ENCODE measurements around the gene RAB12.

Gene RAB12

GRCh38 chr18:8662560-8663255, 53.5 kb downstream of the RAB12 start:
- Histone ChIP-seq H3K9me3 (ENCODE audit: severe bottlenecking) (no peaks in the 10 kb centered on the region), H3K27me3 (ENCODE audit: insufficient read depth, poor library complexity, severe bottlenecking) (no peaks in the 10 kb centered on the region), H3K36me3 (ENCODE audit: low read depth) (no peaks in the 10 kb centered on the region), H3K4me1 (ENCODE audit: insufficient read depth, poor library complexity, severe bottlenecking) (peaks cover 10% of the 10 kb centered on the region), H3K4me3 (ENCODE audit: severe bottlenecking) (no peak overlapping the region), H3K27ac (ENCODE audit: poor library complexity, severe bottlenecking) (no peak overlapping the region)
- ATAC-seq (ENCODE audit: low read depth) (no peak), DNase-seq (ENCODE audit: low spot score) (no peak)
- TF ChIP-seq CTCF (IDR thresholded peaks at IDR 0.05; ENCODE audit: poor library complexity, severe bottlenecking) = no peak

- H3K9me3 ChIP-seq (ENCODE audit: severe bottlenecking) = no peaks in the 10 kb centered on the region
Observed at GRCh38 chr18:8667846-8668245, 58.6 kb downstream of the RAB12 start.

GRCh38 chr18:8668381-8668780, 59.1 kb downstream of the RAB12 start:
- ATAC-seq (ENCODE audit: low read depth) (no peak), DNase-seq (ENCODE audit: low spot score) (no peak)
- H3K4me1 ChIP-seq (ENCODE audit: insufficient read depth, poor library complexity, severe bottlenecking) = peaks cover 7% of the 10 kb centered on the region
- H3K27me3 ChIP-seq (ENCODE audit: insufficient read depth, poor library complexity, severe bottlenecking) = no peaks in the 10 kb centered on the region
- no peak for TF ChIP-seq CTCF (IDR thresholded peaks at IDR 0.05; ENCODE audit: poor library complexity, severe bottlenecking)
- no peak overlapping the region for H3K27ac ChIP-seq (ENCODE audit: poor library complexity, severe bottlenecking)
- H3K36me3 ChIP-seq (ENCODE audit: low read depth) = no peaks in the 10 kb centered on the region
- no peak overlapping the region for H3K4me3 ChIP-seq (ENCODE audit: severe bottlenecking)
- H3K9me3 ChIP-seq (ENCODE audit: severe bottlenecking) = no peaks in the 10 kb centered on the region

More at GRCh38 chr18:8667846-8668245, 58.6 kb downstream of the RAB12 start:
- H3K36me3 ChIP-seq (ENCODE audit: low read depth) = no peaks in the 10 kb centered on the region
- TF ChIP-seq CTCF (IDR thresholded peaks at IDR 0.05; ENCODE audit: poor library complexity, severe bottlenecking) = no peak
- H3K27me3 ChIP-seq (ENCODE audit: insufficient read depth, poor library complexity, severe bottlenecking) = no peaks in the 10 kb centered on the region
- DNase-seq (ENCODE audit: low spot score) (no peak), ATAC-seq (ENCODE audit: low read depth) (no peak)
- H3K27ac ChIP-seq (ENCODE audit: poor library complexity, severe bottlenecking) = no peak overlapping the region
- H3K4me3 ChIP-seq (ENCODE audit: severe bottlenecking) = no peak overlapping the region
- H3K4me1 ChIP-seq (ENCODE audit: insufficient read depth, poor library complexity, severe bottlenecking) = peaks cover 7% of the 10 kb centered on the region

- Histone ChIP-seq H3K9me3 (ENCODE audit: severe bottlenecking) (no peaks in the 10 kb centered on the region), H3K36me3 (ENCODE audit: low read depth) (no peaks in the 10 kb centered on the region), H3K27ac (ENCODE audit: poor library complexity, severe bottlenecking) (no peak overlapping the region), H3K4me1 (ENCODE audit: insufficient read depth, poor library complexity, severe bottlenecking) (peaks cover 7% of the 10 kb centered on the region), H3K4me3 (ENCODE audit: severe bottlenecking) (no peak overlapping the region), H3K27me3 (ENCODE audit: insufficient read depth, poor library complexity, severe bottlenecking) (no peaks in the 10 kb centered on the region)
- TF ChIP-seq CTCF (IDR thresholded peaks at IDR 0.05; ENCODE audit: poor library complexity, severe bottlenecking) = no peak
- ATAC-seq (ENCODE audit: low read depth) (no peak), DNase-seq (ENCODE audit: low spot score) (no peak)
Observed at GRCh38 chr18:8669571-8669970, 60.3 kb downstream of the RAB12 start.
